Measurements from ENCODE around the gene DHRS3. TPM values are rescaled to one million over a fixed set of nuclear protein-coding genes. Genes with fewer than 3 reads are reported as not detected.

Gene DHRS3
- total RNA-seq, 1 experiment from 2014 or later: 54.5 TPM

DNA sequence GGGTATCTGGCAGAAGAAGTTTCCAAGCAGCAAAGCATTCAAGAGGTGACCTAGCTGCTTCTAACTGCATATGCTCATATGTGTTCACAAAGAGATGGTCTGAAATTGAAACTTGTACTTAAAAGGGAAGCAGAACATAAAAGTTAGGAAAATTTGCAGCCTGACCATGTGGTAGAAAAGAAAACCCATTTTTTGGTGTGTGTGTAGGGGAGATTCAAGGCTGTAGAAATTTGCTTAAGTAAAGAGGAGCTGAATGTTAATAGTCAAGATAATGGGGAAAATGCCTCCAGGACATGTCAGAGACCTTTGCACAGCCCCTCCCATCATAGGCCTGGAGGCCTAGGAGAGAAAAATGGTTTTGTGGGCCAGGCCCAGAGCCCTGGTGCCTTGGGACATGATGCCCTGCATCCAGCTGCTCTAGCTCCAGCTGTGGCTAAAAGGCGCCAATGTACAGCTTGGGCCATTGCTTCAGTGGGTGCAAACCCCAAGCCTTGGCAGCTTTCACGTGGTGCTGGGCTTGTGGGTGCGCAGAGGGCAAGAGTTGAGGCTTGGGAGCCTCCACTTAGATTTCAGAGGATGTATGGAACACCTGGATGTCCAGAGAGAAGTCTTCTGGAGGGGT, 54.9 kb downstream of the DHRS3 start:
- Histone ChIP-seq H3K23me2 (ENCODE audit: insufficient read length, low read depth, low read length, poor library complexity, severe bottlenecking) (no peaks in the 10 kb centered on the region), H2BK120ac (ENCODE audit: low read depth, low read length, poor library complexity, severe bottlenecking) (no peak overlapping the region), H3K56ac (ENCODE audit: insufficient read length, low read depth, low read length) (no peak overlapping the region), H3K14ac (ENCODE audit: insufficient read depth, low read length) (no peak overlapping the region), H3K4me1 (ENCODE audit: insufficient read depth, low read length) (no peaks in the 10 kb centered on the region), H3K9me3 (ENCODE audit: control insufficient read depth, low read depth, low read length) (no peaks in the 10 kb centered on the region), H4K91ac (ENCODE audit: insufficient read length, low read depth, low read length) (no peak overlapping the region), H3K79me1 (ENCODE audit: insufficient read depth, low read depth, low read length, poor library complexity, severe bottlenecking) (no peaks in the 10 kb centered on the region), H4K5ac (ENCODE audit: insufficient read length, low read depth, low read length) (no peak overlapping the region), H3K23ac (ENCODE audit: insufficient read length, low read depth, low read length) (no peak overlapping the region), H2BK12ac (ENCODE audit: insufficient read length, low read depth, low read length) (no peak overlapping the region), H2AK5ac (ENCODE audit: insufficient read length, low read length) (no peak overlapping the region), H3T11ph (ENCODE audit: low read length) (no peak overlapping the region), H3K4me2 (ENCODE audit: insufficient read depth, insufficient read length, low read length) (no peak overlapping the region), H3K27ac (ENCODE audit: insufficient read length, low read depth, low read length) (no peak overlapping the region), H2BK5ac (ENCODE audit: insufficient read length, low read length) (no peak overlapping the region), H3K79me2 (ENCODE audit: insufficient read depth, low read length) (no peaks in the 10 kb centered on the region), H3K18ac (ENCODE audit: insufficient read length, low read depth, low read length) (no peak overlapping the region), H3K9ac (ENCODE audit: extremely low read depth, insufficient read length, low read length) (no peak overlapping the region), H4K20me1 (ENCODE audit: control insufficient read depth, insufficient read depth, insufficient read length) (no peaks in the 10 kb centered on the region), H4K8ac (replicated peaks; ENCODE audit: insufficient read length, low read depth, low read length) (no peak overlapping the region), H2BK20ac (ENCODE audit: low read depth, low read length, poor library complexity, severe bottlenecking) (no peak overlapping the region), H2BK15ac (ENCODE audit: low read depth, low read length) (no peak overlapping the region), H3K27me3 (ENCODE audit: insufficient read depth, low read length) (no peaks in the 10 kb centered on the region), H3K4ac (ENCODE audit: low read depth, low read length) (no peak overlapping the region), H2AFZ (ENCODE audit: low read length) (no peak overlapping the region)
- Mint-ChIP-seq H3K27ac (no peak overlapping the region), H3K4me1 (0 out of 4 replicates have a peak, but pooled peaks cover 0 to 3% of the 10 kb centered on the region in 2 experiments), H3K36me3 (ENCODE audit: insufficient read depth in 1 of 3, low read depth in 3 of 3) (peaks cover 11 to 36% (median 25%) of the 10 kb centered on the region in 3 experiments; a peak in 6 of 7 replicates), H3K4me3 (no peak overlapping the region), H3K27me3 (ENCODE audit: low read depth) (peaks cover 9% of the 10 kb centered on the region), H3K9me3 (peaks cover 20 to 24% of the 10 kb centered on the region in 2 experiments)
- WGBS (ENCODE audit: extremely low coverage, insufficient read length, low lambda C conversion rate): no CpG with 5 or more reads among the region's 3 CpGs
- no peak for DNase-seq
- TF ChIP-seq, protein P1, sequence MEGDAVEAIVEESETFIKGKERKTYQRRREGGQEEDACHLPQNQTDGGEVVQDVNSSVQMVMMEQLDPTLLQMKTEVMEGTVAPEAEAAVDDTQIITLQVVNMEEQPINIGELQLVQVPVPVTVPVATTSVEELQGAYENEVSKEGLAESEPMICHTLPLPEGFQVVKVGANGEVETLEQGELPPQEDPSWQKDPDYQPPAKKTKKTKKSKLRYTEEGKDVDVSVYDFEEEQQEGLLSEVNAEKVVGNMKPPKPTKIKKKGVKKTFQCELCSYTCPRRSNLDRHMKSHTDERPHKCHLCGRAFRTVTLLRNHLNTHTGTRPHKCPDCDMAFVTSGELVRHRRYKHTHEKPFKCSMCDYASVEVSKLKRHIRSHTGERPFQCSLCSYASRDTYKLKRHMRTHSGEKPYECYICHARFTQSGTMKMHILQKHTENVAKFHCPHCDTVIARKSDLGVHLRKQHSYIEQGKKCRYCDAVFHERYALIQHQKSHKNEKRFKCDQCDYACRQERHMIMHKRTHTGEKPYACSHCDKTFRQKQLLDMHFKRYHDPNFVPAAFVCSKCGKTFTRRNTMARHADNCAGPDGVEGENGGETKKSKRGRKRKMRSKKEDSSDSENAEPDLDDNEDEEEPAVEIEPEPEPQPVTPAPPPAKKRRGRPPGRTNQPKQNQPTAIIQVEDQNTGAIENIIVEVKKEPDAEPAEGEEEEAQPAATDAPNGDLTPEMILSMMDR (conservative IDR thresholded peaks at IDR 0.05): no peak

Measured in H9 (cell line).